ENCODE results near the gene CTSD. TPM values are rescaled to one million over a fixed set of nuclear protein-coding genes. Genes with fewer than 3 reads are reported as not detected.
"Not testable (repeated sequence)": the region's sequence is repeated elsewhere in the genome, so short reads cannot be mapped to it uniquely, and the experiment has no call there.

The CTSD gene
- total and polyA plus RNA-seq, 4 donors, result 310 to 814 (median 553) TPM

DNA sequence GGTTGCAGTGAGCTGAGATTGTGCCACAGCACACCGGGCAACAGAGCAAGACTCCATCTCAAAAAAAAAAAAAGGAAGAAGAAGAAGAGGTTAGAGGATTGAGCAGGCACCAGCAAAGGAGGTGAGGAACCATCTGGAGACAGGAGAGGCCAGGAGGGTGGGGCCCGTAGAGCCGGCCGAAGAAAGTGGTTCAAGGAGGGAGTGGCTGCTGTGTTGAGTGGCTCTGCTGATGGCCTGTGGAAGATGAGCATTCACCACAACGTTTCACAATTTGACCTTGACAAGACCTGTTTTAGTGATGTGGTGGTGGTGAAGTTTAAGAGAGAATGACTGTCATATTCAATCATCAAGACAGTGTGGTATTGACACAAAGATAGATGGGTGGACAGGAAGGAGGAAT is 6.8 kb upstream of the CTSD start (continued):
- TF ChIP-seq JUND (IDR thresholded peaks at IDR 0.05) (no peak), RXRA (IDR thresholded peaks at IDR 0.05) (no peak), FOXA1 (IDR thresholded peaks at IDR 0.05) (no peak), TAF1 (conservative IDR thresholded peaks at IDR 0.05) (no peak), FOXA2 (IDR thresholded peaks at IDR 0.05) (no peak)
- TF ChIP-seq, protein P1, sequence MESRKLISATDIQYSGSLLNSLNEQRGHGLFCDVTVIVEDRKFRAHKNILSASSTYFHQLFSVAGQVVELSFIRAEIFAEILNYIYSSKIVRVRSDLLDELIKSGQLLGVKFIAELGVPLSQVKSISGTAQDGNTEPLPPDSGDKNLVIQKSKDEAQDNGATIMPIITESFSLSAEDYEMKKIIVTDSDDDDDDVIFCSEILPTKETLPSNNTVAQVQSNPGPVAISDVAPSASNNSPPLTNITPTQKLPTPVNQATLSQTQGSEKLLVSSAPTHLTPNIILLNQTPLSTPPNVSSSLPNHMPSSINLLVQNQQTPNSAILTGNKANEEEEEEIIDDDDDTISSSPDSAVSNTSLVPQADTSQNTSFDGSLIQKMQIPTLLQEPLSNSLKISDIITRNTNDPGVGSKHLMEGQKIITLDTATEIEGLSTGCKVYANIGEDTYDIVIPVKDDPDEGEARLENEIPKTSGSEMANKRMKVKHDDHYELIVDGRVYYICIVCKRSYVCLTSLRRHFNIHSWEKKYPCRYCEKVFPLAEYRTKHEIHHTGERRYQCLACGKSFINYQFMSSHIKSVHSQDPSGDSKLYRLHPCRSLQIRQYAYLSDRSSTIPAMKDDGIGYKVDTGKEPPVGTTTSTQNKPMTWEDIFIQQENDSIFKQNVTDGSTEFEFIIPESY (IDR thresholded peaks at IDR 0.05), result no peak

DNA sequence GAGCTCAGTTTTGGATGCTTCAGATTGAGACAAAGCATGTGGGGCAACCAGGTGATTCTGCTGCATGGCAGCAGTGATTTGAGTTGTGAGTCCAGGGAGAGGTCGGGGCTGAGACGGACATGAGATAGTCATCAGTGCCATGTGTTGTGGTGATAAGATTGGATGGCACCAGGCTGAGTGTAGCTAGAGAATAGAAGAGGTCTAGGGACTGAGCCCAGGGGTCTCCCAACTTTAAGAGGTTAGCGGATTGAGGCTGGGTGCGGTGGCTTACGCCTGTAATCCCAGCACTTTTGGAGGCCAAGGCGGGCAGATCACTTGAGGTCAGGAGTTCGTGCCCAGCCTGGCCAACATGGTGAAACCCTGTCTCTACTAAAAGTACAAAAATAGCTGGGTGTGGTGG is 6.3 kb upstream of the CTSD start:
- TF ChIP-seq, protein P2, sequence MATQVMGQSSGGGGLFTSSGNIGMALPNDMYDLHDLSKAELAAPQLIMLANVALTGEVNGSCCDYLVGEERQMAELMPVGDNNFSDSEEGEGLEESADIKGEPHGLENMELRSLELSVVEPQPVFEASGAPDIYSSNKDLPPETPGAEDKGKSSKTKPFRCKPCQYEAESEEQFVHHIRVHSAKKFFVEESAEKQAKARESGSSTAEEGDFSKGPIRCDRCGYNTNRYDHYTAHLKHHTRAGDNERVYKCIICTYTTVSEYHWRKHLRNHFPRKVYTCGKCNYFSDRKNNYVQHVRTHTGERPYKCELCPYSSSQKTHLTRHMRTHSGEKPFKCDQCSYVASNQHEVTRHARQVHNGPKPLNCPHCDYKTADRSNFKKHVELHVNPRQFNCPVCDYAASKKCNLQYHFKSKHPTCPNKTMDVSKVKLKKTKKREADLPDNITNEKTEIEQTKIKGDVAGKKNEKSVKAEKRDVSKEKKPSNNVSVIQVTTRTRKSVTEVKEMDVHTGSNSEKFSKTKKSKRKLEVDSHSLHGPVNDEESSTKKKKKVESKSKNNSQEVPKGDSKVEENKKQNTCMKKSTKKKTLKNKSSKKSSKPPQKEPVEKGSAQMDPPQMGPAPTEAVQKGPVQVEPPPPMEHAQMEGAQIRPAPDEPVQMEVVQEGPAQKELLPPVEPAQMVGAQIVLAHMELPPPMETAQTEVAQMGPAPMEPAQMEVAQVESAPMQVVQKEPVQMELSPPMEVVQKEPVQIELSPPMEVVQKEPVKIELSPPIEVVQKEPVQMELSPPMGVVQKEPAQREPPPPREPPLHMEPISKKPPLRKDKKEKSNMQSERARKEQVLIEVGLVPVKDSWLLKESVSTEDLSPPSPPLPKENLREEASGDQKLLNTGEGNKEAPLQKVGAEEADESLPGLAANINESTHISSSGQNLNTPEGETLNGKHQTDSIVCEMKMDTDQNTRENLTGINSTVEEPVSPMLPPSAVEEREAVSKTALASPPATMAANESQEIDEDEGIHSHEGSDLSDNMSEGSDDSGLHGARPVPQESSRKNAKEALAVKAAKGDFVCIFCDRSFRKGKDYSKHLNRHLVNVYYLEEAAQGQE (IDR thresholded peaks at IDR 0.05), result no peak
- no peak for TF ChIP-seq NR2F2 (IDR thresholded peaks at IDR 0.05)
- TF ChIP-seq, protein P3, sequence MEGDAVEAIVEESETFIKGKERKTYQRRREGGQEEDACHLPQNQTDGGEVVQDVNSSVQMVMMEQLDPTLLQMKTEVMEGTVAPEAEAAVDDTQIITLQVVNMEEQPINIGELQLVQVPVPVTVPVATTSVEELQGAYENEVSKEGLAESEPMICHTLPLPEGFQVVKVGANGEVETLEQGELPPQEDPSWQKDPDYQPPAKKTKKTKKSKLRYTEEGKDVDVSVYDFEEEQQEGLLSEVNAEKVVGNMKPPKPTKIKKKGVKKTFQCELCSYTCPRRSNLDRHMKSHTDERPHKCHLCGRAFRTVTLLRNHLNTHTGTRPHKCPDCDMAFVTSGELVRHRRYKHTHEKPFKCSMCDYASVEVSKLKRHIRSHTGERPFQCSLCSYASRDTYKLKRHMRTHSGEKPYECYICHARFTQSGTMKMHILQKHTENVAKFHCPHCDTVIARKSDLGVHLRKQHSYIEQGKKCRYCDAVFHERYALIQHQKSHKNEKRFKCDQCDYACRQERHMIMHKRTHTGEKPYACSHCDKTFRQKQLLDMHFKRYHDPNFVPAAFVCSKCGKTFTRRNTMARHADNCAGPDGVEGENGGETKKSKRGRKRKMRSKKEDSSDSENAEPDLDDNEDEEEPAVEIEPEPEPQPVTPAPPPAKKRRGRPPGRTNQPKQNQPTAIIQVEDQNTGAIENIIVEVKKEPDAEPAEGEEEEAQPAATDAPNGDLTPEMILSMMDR (IDR thresholded peaks at IDR 0.05; ENCODE audit: low read depth, low read length, missing input control), result no peak
- TF ChIP-seq HNF4G (IDR thresholded peaks at IDR 0.05), result no peak
- no peak for TF ChIP-seq TAF1 (conservative IDR thresholded peaks at IDR 0.05)
- TF ChIP-seq, protein P1 (IDR thresholded peaks at IDR 0.05), result no peak
- TF ChIP-seq, protein P4, sequence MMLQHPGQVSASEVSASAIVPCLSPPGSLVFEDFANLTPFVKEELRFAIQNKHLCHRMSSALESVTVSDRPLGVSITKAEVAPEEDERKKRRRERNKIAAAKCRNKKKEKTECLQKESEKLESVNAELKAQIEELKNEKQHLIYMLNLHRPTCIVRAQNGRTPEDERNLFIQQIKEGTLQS (IDR thresholded peaks at IDR 0.05), result no peak
- TF ChIP-seq FOXA1 (IDR thresholded peaks at IDR 0.05), result no peak
- no peak for TF ChIP-seq SP1 (IDR thresholded peaks at IDR 0.05)
- no peak for TF ChIP-seq FOXA2 (IDR thresholded peaks at IDR 0.05)
- no peaks in the 10 kb centered on the region for H3K36me3 ChIP-seq (ENCODE audit: control insufficient read depth in 4 of 4, insufficient read depth in 3 of 4, low read depth in 1 of 4, low read length in 3 of 4)
- H3K4me1 ChIP-seq (ENCODE audit: control insufficient read depth in 4 of 4, insufficient read depth in 4 of 4, low read length in 3 of 4), result no peaks in the 10 kb centered on the region
- 95% methylated on average over 7 of the region's 7 CpGs for WGBS
- no peak for DNase-seq (ENCODE audit: low spot score)
- no peak overlapping the region for H3K4me3 ChIP-seq (ENCODE audit: low read depth in 1 of 3, low read length in 3 of 3)
- no peak overlapping the region for H3K27ac ChIP-seq (ENCODE audit: low read depth in 1 of 2, low read length in 2 of 2)
- H3K9ac ChIP-seq (ENCODE audit: low read depth in 1 of 2, low read length in 2 of 2), result no peak overlapping the region
- H3K27me3 ChIP-seq (ENCODE audit: control insufficient read depth in 4 of 4, insufficient read depth in 4 of 4, low read length in 3 of 4), result no peaks in the 10 kb centered on the region
- H3K9me3 ChIP-seq (ENCODE audit: control insufficient read depth in 4 of 4, low read length in 3 of 4), result no peaks in the 10 kb centered on the region

DNA sequence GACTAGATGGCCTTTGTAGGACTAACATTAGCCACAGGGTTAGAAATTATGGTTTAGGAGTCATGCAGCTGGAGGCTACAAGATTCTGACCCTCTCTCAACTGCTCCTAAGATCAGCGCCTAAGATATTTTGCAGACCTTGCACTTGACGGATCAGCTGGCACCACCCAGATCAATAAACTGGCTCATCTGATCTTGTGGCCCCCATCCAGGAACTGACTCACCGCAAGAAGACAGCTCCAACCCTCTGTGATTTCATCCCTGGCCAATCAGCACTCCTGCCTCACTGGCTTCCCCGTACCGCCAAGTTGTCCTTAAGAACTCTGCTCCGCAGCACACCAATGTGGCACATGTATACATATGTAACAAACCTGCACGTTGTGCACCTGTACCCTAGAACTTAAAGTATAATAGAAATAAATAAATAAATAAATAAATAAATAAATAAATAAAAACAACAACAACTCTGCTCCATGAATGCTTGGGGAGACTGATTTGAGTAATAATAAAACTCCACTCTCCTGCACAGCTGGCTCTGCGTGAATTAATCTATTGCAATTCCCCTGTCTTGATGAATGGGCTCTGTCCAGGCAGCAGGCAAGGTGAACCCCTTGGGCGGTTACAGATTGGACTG is 5.7 kb upstream of the CTSD start:
- 73% methylated on average over 9 of the region's 9 CpGs for WGBS
- H3K27me3 ChIP-seq (ENCODE audit: control insufficient read depth in 4 of 4, insufficient read depth in 4 of 4, low read length in 3 of 4); H3K9ac ChIP-seq (ENCODE audit: low read depth in 1 of 2, low read length in 2 of 2); H3K4me1 ChIP-seq (ENCODE audit: control insufficient read depth in 4 of 4, insufficient read depth in 4 of 4, low read length in 3 of 4); H3K4me3 ChIP-seq (ENCODE audit: low read depth in 1 of 3, low read length in 3 of 3); H3K27ac ChIP-seq (ENCODE audit: low read depth in 1 of 2, low read length in 2 of 2); H3K9me3 ChIP-seq (ENCODE audit: control insufficient read depth in 4 of 4, low read length in 3 of 4); DNase-seq (ENCODE audit: low spot score); H3K36me3 ChIP-seq (ENCODE audit: control insufficient read depth in 4 of 4, insufficient read depth in 3 of 4, low read depth in 1 of 4, low read length in 3 of 4): not testable (repeated sequence)

Measured in liver (tissue), 9 donors.